Neural cell (in vitro differentiated cells): ENCODE results near the gene TFCP2. TPM values are rescaled to one million over a fixed set of nuclear protein-coding genes. Genes with fewer than 3 reads are reported as not detected.

Experiments
- H2AFZ ChIP-seq: fragments of 200-600, 300-800 bp; sonication (generic), shearing (Covaris generic); 2 replicates; pipeline ENCODE4 v1.6.0; 2014; ENCODE audit warnings: low read depth, mild to moderate bottlenecking, antibody characterized with exemption, low read length, moderate library complexity
- H3F3A ChIP-seq: fragments of 200-600 bp; shearing (Covaris generic); 2 replicates; pipeline ENCODE4 v1.6.1; 2016; ENCODE audit warnings: mild to moderate bottlenecking, moderate library complexity, mixed read lengths, antibody characterized with exemption, low read length; ENCODE audit not compliant: insufficient read depth, poor library complexity, severe bottlenecking
- H3K27ac ChIP-seq: fragments of 200-600, 300-800 bp; sonication (generic), shearing (Covaris generic); 2 replicates; pipeline ENCODE4 v1.5.1; 2014; ENCODE audit warnings: mild to moderate bottlenecking, low read length, moderate library complexity
- H3K27me3 ChIP-seq: fragments of 300-800, 200-600 bp; sonication (generic), shearing (Covaris generic); 2 replicates; pipeline ENCODE4 v1.6.0; 2014; ENCODE audit warnings: mild to moderate bottlenecking, low read depth, low read length, moderate library complexity; ENCODE audit not compliant: insufficient read depth
- H3K36me3 ChIP-seq: fragments of 300-800, 200-600 bp; sonication (generic), shearing (Covaris generic); 2 replicates; pipeline ENCODE4 v1.5.1; 2014; ENCODE audit warnings: mild to moderate bottlenecking, antibody characterized with exemption, low read length, moderate library complexity; ENCODE audit not compliant: insufficient read depth
- H3K4me2 ChIP-seq: fragments of 300-800, 200-600 bp; sonication (generic), shearing (Covaris generic); 2 replicates; pipeline ENCODE4 v1.6.0; 2014; ENCODE audit warnings: mild to moderate bottlenecking, low read length
- H3K4me3 ChIP-seq: fragments of 300-800, 200-600 bp; sonication (generic), shearing (Covaris generic); 2 replicates; pipeline ENCODE4 v1.5.1; 2014; ENCODE audit warnings: mild to moderate bottlenecking, low read length, moderate library complexity
- H3K79me2 ChIP-seq: fragments of 200-600 bp; shearing (Covaris generic); replicated peaks from 2 replicates; pipeline ENCODE4 v1.6.0; 2014; ENCODE audit warnings: mild to moderate bottlenecking, low read length, moderate library complexity; ENCODE audit not compliant: insufficient read depth
- H3K9ac ChIP-seq: fragments of 300-800, 200-600 bp; sonication (generic), shearing (Covaris generic); 2 replicates; pipeline ENCODE4 v1.6.1; 2016; ENCODE audit warnings: mild to moderate bottlenecking, low read length, mixed read lengths
- H3K9me2 ChIP-seq: fragments of 200-600 bp; shearing (Covaris generic); 2 replicates; pipeline ENCODE4 v1.6.1; 2016; ENCODE audit warnings: mild to moderate bottlenecking, low read length, mixed read lengths; ENCODE audit not compliant: insufficient read depth
- H3K9me3 ChIP-seq: fragments of 200-600, 300-800 bp; sonication (generic), shearing (Covaris generic); 2 replicates; pipeline ENCODE4 v1.6.1; 2016; ENCODE audit warnings: mild to moderate bottlenecking, mixed run types, low read length, moderate library complexity, mixed read lengths
- H4K20me1 ChIP-seq: fragments of 200-600 bp; shearing (Covaris generic); 2 replicates; pipeline ENCODE4 v1.6.1; 2016; ENCODE audit warnings: mild to moderate bottlenecking, mixed run types; ENCODE audit not compliant: insufficient read depth
- EP300 ChIP-seq: fragments of 450-650 bp; conservative IDR thresholded peaks from 2 replicates; pipeline ENCODE4 v1.6.1; 2014; ENCODE audit warnings: antibody characterized with exemption, mild to moderate bottlenecking, moderate library complexity; ENCODE audit not compliant: poor library complexity, severe bottlenecking
- EZH2 ChIP-seq: fragments of 200-600, 300-800 bp; shearing (Covaris generic), sonication (generic); IDR thresholded peaks from 2 replicates; pipeline ENCODE4 v1.6.1; 2014; ENCODE audit warnings: antibody characterized with exemption, low read length, borderline replicate concordance, mild to moderate bottlenecking; ENCODE audit not compliant: insufficient read depth, poor library complexity, severe bottlenecking
- MXI1 ChIP-seq: fragments of 450-650 bp; conservative IDR thresholded peaks from 2 replicates; pipeline ENCODE4 v1.6.1; 2014; ENCODE audit warnings: antibody characterized with exemption, mild to moderate bottlenecking; ENCODE audit not compliant: poor library complexity, severe bottlenecking
- POLR2AphosphoS5 ChIP-seq: IDR thresholded peaks from 2 replicates; pipeline ENCODE4 v1.6.1; 2012
- RAD21 ChIP-seq: fragments of 450-650 bp; conservative IDR thresholded peaks from 2 replicates; pipeline ENCODE4 v1.6.1; 2014; ENCODE audit warnings: antibody characterized with exemption, mild to moderate bottlenecking, moderate library complexity
- SMC3 ChIP-seq: fragments of 450-650 bp; conservative IDR thresholded peaks from 2 replicates; pipeline ENCODE4 v1.6.1; 2014; ENCODE audit warnings: antibody characterized with exemption, mild to moderate bottlenecking, moderate library complexity; ENCODE audit not compliant: poor library complexity
- TAF1 ChIP-seq: IDR thresholded peaks from 2 replicates; pipeline ENCODE4 v1.6.1; 2012; ENCODE audit warnings: low read depth
- polyA plus RNA-seq: library from polyadenylated mRNA; depleted of rRNA; stranded (reverse); fragments of >200 nt; gene quantifications from 2 replicates; pipeline ENCODE4 v1.2.3, GENCODE V29; 2014
- TF ChIP-seq, protein P1 (sequence below): fragments of 450-650 bp; IDR thresholded peaks from 2 replicates; pipeline ENCODE4 v1.5.1; 2014; ENCODE audit warnings: antibody characterized with exemption, mild to moderate bottlenecking, moderate library complexity; ENCODE audit not compliant: poor library complexity, severe bottlenecking
- TF ChIP-seq, protein P2 (sequence below): IDR thresholded peaks from 2 replicates; pipeline ENCODE4 v1.6.1; 2012; ENCODE audit warnings: borderline replicate concordance

TFCP2 gene
- polyA plus RNA-seq, 1 donor from 2014 or later: 28.6 TPM

DNA sequence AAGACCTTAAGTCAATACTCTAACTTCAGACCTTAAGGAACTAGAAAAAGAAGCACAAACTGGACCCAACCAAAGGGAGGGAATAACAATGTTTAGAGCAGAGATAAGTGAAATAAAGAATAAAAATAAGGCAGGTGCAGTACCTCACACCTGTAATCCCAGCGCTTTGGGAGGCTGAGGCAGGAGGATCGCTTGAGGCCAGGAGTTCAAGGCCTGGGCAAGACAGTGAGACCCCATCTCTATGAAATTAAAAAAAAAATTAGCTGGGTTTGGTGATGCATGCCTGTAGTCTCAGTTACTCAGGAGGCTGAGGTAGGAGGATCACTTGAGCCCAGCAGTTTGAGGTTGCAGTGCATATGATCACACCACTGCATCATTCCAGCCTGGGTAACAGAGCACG is 9.1 kb downstream of the TFCP2 start:
- H3K79me2 ChIP-seq: peaks cover 32% of the 10 kb centered on the region
- no peaks in the 10 kb centered on the region for H4K20me1 ChIP-seq
- no peak overlapping the region for H3K27ac ChIP-seq

DNA sequence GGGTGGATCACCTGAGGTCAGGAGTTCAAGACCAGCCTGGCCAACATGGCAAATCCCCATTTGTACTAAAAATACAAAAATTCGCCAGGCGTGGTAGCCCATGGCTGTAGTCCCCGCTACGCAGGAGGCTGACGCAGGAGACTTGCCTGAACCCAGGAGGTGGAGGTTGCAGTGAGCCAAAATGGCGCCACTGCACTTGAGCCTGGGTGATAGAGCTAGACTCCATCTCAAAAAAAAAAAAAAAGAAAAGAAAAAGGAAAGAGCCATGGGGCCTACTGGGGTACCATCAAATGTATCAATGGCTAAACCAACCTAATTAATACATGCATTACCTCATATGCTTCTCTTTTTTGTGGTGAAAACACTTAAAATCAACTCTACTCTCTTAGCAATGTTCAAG is 10.7 kb downstream of the TFCP2 start:
- no peak overlapping the region for H3K27ac ChIP-seq
- no peak overlapping the region for H2AFZ ChIP-seq
- no peaks in the 10 kb centered on the region for H3K36me3 ChIP-seq
- no peak for TF ChIP-seq SMC3
- TF ChIP-seq, protein P1, sequence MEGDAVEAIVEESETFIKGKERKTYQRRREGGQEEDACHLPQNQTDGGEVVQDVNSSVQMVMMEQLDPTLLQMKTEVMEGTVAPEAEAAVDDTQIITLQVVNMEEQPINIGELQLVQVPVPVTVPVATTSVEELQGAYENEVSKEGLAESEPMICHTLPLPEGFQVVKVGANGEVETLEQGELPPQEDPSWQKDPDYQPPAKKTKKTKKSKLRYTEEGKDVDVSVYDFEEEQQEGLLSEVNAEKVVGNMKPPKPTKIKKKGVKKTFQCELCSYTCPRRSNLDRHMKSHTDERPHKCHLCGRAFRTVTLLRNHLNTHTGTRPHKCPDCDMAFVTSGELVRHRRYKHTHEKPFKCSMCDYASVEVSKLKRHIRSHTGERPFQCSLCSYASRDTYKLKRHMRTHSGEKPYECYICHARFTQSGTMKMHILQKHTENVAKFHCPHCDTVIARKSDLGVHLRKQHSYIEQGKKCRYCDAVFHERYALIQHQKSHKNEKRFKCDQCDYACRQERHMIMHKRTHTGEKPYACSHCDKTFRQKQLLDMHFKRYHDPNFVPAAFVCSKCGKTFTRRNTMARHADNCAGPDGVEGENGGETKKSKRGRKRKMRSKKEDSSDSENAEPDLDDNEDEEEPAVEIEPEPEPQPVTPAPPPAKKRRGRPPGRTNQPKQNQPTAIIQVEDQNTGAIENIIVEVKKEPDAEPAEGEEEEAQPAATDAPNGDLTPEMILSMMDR: no peak
- TF ChIP-seq TAF1: no peak
- TF ChIP-seq POLR2AphosphoS5: no peak
- TF ChIP-seq, protein P2, sequence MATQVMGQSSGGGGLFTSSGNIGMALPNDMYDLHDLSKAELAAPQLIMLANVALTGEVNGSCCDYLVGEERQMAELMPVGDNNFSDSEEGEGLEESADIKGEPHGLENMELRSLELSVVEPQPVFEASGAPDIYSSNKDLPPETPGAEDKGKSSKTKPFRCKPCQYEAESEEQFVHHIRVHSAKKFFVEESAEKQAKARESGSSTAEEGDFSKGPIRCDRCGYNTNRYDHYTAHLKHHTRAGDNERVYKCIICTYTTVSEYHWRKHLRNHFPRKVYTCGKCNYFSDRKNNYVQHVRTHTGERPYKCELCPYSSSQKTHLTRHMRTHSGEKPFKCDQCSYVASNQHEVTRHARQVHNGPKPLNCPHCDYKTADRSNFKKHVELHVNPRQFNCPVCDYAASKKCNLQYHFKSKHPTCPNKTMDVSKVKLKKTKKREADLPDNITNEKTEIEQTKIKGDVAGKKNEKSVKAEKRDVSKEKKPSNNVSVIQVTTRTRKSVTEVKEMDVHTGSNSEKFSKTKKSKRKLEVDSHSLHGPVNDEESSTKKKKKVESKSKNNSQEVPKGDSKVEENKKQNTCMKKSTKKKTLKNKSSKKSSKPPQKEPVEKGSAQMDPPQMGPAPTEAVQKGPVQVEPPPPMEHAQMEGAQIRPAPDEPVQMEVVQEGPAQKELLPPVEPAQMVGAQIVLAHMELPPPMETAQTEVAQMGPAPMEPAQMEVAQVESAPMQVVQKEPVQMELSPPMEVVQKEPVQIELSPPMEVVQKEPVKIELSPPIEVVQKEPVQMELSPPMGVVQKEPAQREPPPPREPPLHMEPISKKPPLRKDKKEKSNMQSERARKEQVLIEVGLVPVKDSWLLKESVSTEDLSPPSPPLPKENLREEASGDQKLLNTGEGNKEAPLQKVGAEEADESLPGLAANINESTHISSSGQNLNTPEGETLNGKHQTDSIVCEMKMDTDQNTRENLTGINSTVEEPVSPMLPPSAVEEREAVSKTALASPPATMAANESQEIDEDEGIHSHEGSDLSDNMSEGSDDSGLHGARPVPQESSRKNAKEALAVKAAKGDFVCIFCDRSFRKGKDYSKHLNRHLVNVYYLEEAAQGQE: no peak
- TF ChIP-seq RAD21: no peak
- TF ChIP-seq MXI1: no peak
- no peak for TF ChIP-seq EZH2
- TF ChIP-seq EP300: no peak
- no peaks in the 10 kb centered on the region for H3K9me2 ChIP-seq
- H3K4me2 ChIP-seq: no peak overlapping the region
- H4K20me1 ChIP-seq: no peaks in the 10 kb centered on the region
- H3K4me3 ChIP-seq: no peak overlapping the region
- H3K79me2 ChIP-seq: peaks cover 23% of the 10 kb centered on the region
- H3K27me3 ChIP-seq: no peaks in the 10 kb centered on the region
- H3F3A ChIP-seq: no peaks in the 10 kb centered on the region
- no peak overlapping the region for H3K9ac ChIP-seq
- H3K9me3 ChIP-seq: no peaks in the 10 kb centered on the region

More for the DNA sequence above, 9.1 kb downstream of the TFCP2 start:
- no peaks in the 10 kb centered on the region for H3K9me3 ChIP-seq
- no peak overlapping the region for H3K9ac ChIP-seq
- TF ChIP-seq EZH2 (no peak), TAF1 (no peak), SMC3 (no peak)
- TF ChIP-seq, protein P2: no peak
- TF ChIP-seq, protein P1: no peak
- H3K9me2 ChIP-seq: no peaks in the 10 kb centered on the region
- no peaks in the 10 kb centered on the region for H3F3A ChIP-seq
- H2AFZ ChIP-seq: no peak overlapping the region
- H3K4me3 ChIP-seq: no peak overlapping the region
- H3K4me2 ChIP-seq: no peak overlapping the region
- H3K36me3 ChIP-seq: no peaks in the 10 kb centered on the region
- no peaks in the 10 kb centered on the region for H3K27me3 ChIP-seq
